H7 (cell line): ENCODE results near the gene GCSH. TPM values are rescaled to one million over a fixed set of nuclear protein-coding genes. Genes with fewer than 3 reads are reported as not detected.
"Not testable (repeated sequence)": the region's sequence is repeated elsewhere in the genome, so short reads cannot be mapped to it uniquely, and the experiment has no call there.

Experiments used
- DNase-seq: peaks from one replicate; pipeline ENCODE4 v3.0.0; 2012
- H3K27me3 ChIP-seq: 2 replicates; pipeline ENCODE4 v1.6.0; 2011; ENCODE audit warnings: mild to moderate bottlenecking, low read length; ENCODE audit not compliant: control insufficient read depth, insufficient read depth
- H3K36me3 ChIP-seq: replicated peaks from 2 replicates; pipeline ENCODE4 v1.5.1; 2011; ENCODE audit warnings: low read length; ENCODE audit not compliant: control insufficient read depth, insufficient read depth
- H3K4me3 ChIP-seq: 2 replicates; pipeline ENCODE4 v1.5.1; 2011; ENCODE audit warnings: low read depth, mild to moderate bottlenecking, control low read depth, low read length, moderate library complexity; ENCODE audit not compliant: insufficient read depth
- total RNA-seq: library from RNA; depleted of rRNA; stranded (reverse); fragments of >200 nt; shearing (Covaris generic); gene quantifications from 2 replicates; pipeline ENCODE4 v1.2.3, GENCODE V29; 2014

The GCSH gene
- total RNA-seq, 1 experiment from 2014 or later, result 54.5 TPM

DNA sequence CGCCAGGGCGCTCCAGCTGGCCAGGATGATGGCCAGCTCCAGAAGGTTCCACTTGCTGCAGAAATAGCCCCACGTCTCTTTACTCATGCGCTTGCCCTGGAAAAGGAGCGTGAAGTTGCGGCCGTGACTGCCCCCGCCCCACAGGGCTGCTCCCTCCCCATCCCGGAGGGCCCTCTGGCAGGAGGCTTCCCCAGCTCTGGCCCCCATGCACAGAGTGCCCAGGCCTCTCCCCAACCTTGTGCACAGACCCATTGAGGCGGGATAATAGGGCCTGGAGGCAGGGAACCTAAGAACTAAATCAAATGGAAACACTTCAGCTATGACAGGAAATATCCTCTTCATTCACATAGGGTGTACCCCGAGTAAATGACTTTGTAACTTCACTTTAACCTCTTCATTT lies 21.2 kb upstream of the GCSH start:
- H3K36me3 ChIP-seq, result no peaks in the 10 kb centered on the region
- DNase-seq, result peak; percentile 49
- no peak overlapping the region for H3K4me3 ChIP-seq
- H3K27me3 ChIP-seq, result no peaks in the 10 kb centered on the region

DNA sequence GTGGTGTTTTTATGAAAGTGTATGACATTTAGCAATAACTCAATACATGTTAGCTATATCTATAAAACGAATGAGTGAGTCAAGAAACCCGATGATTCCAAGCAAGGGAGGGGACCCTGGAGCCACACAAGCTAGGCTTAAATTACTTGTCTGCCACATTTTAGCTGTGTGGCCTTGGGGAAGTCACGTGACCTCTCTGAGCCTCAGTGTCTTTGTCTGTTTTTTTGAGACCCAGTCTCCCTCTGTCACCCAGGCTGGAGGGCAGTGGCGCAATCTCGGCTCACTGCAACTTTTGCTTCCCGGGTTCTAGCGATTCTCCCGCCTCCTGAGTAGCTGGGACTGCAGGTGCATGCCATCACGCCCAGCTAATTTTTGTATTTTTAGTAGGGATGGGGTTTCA lies 20.1 kb upstream of the GCSH start:
- H3K36me3 ChIP-seq, result no peaks in the 10 kb centered on the region
- no peak overlapping the region for H3K4me3 ChIP-seq
- no peaks in the 10 kb centered on the region for H3K27me3 ChIP-seq
- no peak for DNase-seq

- Histone ChIP-seq H3K4me3 (no peak overlapping the region), H3K27me3 (no peaks in the 10 kb centered on the region), H3K36me3 (no peaks in the 10 kb centered on the region)
- DNase-seq, result no peak
Observed at GRCh38 chr16:81112453-81112852, 16.3 kb upstream of the GCSH start.

GRCh38 chr16:81109274-81109673 lies 13.1 kb upstream of the GCSH start:
- H3K27me3 ChIP-seq, DNase-seq, H3K36me3 ChIP-seq, H3K4me3 ChIP-seq: not testable (repeated sequence)

DNA sequence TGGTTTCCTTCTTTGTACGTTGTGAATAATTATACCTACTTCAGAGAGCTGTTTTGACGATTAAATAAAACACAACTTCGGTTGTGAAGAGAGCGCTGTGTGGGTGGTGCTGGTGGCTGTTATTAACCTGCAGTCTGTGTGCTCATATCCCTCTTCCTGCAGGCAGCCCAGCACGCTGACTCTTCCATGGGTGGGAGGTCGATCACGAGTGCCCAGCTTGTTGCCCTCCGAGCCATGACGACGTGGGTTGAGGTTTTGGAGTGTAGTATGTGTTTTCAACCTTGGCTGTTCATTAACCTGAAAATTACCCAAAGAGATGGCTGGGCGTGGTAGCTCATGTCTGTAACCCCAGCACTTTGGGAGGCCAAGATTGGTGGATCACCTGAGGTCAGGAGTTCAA lies 11.3 kb upstream of the GCSH start:
- DNase-seq, result no peak
- H3K27me3 ChIP-seq, result no peaks in the 10 kb centered on the region
- no peak overlapping the region for H3K4me3 ChIP-seq

DNA sequence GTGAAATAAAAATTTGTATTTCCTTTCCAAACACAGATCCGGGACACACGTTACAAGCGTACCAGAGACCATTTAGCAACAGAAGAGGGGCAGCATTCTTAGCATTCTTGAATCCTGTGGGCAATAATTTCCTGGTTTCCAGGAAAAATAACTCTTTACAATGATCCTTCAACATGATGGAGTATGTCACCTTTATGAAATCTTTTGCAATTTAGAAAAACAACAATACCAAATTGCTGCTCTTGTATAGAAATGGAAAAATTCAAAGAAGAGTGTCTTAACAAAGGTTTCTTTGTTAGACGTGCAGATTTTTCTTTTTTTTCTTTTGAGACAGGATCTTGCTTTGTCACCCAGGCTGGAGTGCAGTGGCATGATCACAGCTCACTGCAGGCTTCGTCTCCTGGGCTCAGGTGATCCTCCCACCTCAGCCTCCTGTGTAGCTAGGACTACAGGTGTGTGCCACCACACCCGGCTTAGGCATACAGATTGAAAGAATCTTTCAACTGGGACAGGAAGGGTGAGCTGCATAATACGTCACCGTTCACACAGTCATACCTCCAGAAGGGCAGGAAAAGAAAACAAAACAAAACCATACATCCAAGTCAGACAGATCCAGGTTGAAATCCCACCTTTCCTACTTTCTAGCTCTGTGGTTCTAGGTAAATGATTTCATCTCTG lies 10.8 kb upstream of the GCSH start:
- H3K36me3 ChIP-seq, result no peaks in the 10 kb centered on the region
- no peak for DNase-seq

More for the DNA sequence above, 11.3 kb upstream of the GCSH start:
- no peaks in the 10 kb centered on the region for H3K36me3 ChIP-seq

DNA sequence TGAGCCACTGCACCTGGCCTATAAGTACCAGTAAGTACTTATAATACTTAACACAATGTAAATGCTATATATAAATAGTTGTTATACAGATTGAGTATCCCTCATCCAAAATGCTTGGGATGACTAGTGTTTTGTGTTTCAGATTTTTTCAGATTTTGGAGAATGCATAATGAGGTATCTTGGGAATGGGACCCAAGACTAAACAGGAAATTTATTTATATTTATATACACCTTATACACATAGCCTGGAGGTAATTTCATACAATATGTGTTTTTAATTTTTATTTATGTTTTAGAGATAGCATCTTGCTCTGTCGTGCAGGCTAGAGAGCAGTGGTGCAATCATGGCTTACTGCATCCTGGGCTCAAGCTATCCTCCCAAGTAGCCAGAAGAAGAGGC lies 9.8 kb upstream of the GCSH start:
- no peak for DNase-seq
- H3K27me3 ChIP-seq, result no peaks in the 10 kb centered on the region
- no peak overlapping the region for H3K4me3 ChIP-seq
- no peaks in the 10 kb centered on the region for H3K36me3 ChIP-seq

More for the DNA sequence above, 10.8 kb upstream of the GCSH start:
- no peak overlapping the region for H3K4me3 ChIP-seq
- H3K27me3 ChIP-seq, result no peaks in the 10 kb centered on the region

- no peak for DNase-seq
- Histone ChIP-seq H3K4me3 (no peak overlapping the region), H3K36me3 (no peaks in the 10 kb centered on the region), H3K27me3 (no peaks in the 10 kb centered on the region)
Observed at GRCh38 chr16:81101702-81102101, 5.5 kb upstream of the GCSH start.

DNA sequence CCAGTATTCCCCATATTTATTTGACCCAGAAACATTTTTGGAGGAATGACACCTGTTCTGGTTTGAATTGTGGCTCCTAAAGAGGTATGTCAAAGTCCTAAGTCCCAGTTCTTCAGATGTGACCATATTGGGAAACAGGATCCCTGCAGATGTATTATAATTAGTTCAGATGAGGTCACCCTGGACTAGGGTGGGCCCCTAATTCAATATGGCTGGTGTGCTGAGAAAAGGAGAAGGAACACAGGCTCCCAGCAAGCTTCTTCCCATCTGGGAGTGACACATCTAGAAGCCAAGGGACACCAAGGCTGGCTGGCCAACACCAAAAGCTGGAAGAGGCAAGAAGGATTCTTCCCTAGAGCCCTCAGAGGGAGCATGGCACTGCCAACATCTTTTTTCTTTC lies 3.8 kb upstream of the GCSH start:
- Histone ChIP-seq H3K4me3 (no peak overlapping the region), H3K27me3 (no peaks in the 10 kb centered on the region), H3K36me3 (no peaks in the 10 kb centered on the region)
- no peak for DNase-seq

DNA sequence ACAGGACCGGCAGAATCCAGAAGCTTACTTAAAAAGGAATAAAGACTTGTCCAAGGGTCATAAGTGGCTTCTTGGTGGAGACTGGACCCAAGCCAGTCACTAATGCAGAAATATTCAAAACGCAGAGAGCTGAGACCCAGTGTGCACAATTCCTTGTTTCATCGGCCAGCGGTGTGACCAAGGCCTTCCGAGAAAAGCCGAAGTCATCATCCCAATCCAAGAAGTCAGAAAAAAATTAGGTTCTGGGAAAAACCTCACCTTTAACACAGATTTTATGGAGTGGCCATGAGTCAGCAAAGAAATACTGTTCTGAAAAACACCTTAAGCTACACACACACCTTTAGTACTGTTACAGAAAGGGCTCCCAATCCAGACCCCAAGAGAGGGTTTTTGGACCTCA lies 1.0 kb upstream of the GCSH start:
- DNase-seq, result no peak
- no peaks in the 10 kb centered on the region for H3K27me3 ChIP-seq
- no peaks in the 10 kb centered on the region for H3K36me3 ChIP-seq
- no peak overlapping the region for H3K4me3 ChIP-seq

GRCh38 chr16:81096715-81097208 lies 567 bp upstream of the GCSH start:
- Histone ChIP-seq H3K4me3 (no peak overlapping the region), H3K36me3 (no peaks in the 10 kb centered on the region; the same call in 1 of the 2 replicates), H3K27me3 (no peaks in the 10 kb centered on the region)
- DNase-seq, result no peak

DNA sequence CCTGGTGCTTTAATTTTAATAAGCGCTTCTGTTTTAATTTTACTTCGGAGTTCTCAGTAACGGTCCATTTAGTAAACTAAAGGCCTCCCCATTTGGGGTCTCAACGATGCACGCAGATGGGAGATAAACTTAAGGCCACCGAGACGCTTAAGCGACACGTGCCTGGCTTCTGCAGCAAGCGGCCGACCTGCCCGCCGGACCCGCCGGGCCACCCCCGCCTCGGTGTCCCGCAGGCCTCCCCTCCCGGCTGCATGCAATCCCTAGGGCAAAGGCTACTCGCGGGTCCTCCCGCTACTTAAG lies 592 bp downstream of the GCSH start:
- DNase-seq, result no peak
- Histone ChIP-seq H3K27me3 (no peaks in the 10 kb centered on the region), H3K4me3 (peak overlapping the region; percentile 86), H3K36me3 (no peaks in the 10 kb centered on the region; the same call in none of the 2 replicates)

DNA sequence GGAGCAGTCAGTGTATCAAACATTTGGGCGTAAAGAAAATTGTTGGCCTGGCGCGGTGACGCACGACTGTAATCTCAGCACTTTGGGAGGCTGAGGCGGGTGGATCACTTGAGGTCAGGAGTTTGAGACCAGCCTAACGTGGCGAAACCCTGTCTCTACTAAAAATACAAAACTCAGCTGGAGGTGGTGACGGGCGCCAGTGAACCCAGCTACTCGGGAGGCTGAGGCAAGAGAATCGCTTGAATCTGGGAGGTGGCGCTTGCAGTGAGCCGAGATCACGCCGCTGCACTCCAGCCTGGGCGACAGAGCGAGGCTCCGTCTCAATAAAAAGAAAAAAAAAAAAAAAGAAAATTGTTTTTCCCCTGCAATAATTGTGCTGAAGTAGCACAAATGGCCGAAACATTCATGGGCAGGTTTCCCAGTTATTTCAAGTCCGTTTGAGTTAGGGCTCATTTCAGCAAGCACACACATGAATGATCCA lies 1.4 kb downstream of the GCSH start:
- Histone ChIP-seq H3K27me3 (no peaks in the 10 kb centered on the region), H3K4me3 (peak overlapping the region; percentile 86), H3K36me3 (no peaks in the 10 kb centered on the region; the same call in none of the 2 replicates)
- DNase-seq, result no peak

DNA sequence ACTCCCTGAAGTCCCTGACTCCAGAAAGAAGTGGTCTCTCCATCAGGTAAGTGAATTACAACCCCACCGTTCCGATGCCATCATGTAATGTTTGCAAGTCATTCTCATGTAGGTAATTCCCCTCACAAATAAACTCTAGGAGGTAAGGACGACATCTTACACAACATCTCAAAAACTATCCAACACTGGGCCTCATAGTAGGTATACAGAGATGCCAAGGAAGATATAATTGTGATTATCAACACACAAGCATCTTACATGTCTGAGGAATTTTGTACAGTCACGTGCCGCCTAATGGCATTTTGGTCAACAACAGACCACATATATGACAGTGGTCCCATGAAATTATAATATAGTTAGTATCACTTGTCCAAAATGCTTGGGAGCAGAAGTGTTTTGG lies 7.4 kb downstream of the GCSH start:
- Histone ChIP-seq H3K27me3 (no peaks in the 10 kb centered on the region), H3K36me3 (peaks cover 3% of the 10 kb centered on the region), H3K4me3 (no peak overlapping the region)
- no peak for DNase-seq

DNA sequence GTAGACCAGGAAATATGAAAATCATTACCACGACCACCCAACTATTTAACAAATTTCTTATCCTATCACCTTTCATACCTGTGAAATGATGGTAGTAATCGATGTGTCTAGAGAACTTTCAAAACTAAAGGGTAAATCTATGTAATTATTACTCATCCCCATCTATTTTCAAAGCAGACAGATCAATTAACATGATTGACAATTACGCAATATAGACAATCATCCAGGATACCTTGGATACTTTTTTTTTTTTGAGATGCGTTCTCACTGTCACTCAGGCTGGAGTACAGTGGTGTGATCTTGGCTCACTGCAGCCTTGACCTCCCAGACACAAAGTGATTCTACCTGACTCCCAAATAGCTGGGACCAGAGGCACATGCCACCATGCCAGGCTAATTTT lies 15.2 kb downstream of the GCSH start:
- Histone ChIP-seq H3K4me3 (no peak overlapping the region), H3K36me3 (no peaks in the 10 kb centered on the region; the same call in none of the 2 replicates), H3K27me3 (no peaks in the 10 kb centered on the region)
- no peak for DNase-seq

- no peak for DNase-seq
- no peak overlapping the region for H3K4me3 ChIP-seq
Observed at GRCh38 chr16:81080233-81080632, 16.0 kb downstream of the GCSH start.

More at GRCh38 chr16:81080233-81080632, 16.0 kb downstream of the GCSH start:
- H3K27me3 ChIP-seq, result no peaks in the 10 kb centered on the region; the same call in 1 of the 2 replicates
- no peaks in the 10 kb centered on the region; the same call in none of the 2 replicates for H3K36me3 ChIP-seq
